Measurements from ENCODE around the gene VRTN.

The VRTN gene

DNA sequence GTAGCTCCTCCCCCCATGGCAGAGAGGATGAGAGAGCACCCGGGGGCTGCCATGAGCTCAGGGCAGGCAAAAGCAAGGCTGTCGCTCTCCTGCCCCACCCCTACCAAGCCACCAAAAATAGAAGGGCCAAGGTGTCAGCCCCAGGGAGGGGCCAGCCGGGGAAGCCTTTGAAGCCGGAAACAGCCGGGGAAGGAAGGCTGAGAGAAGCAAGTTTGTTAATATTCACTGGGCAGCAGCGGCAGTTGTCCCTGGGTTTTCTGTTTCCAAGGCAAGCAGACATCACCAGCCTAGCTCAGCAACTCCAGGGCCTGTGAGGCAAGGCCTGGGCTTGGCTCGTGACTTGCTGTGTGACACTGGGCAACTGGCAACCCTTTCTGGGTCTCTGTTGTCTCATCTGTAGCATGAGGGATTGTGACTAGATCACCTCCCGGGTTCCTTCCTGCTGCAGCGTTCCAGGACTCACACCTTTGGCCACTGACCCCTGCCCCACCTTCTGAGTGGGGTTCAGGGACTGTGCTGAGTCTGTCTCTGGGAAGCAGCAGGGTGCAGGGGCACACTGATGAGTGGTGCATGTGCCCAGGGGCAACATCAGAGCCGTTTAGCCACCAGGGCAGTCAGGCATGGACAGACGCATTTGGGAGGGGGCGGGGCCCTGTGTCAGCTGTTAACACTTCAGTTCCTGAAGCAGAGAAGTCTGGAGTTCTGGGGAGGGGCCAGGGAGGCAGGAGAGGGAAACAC is 53.4 kb downstream of the VRTN start:
- TF ChIP-seq, protein P1, sequence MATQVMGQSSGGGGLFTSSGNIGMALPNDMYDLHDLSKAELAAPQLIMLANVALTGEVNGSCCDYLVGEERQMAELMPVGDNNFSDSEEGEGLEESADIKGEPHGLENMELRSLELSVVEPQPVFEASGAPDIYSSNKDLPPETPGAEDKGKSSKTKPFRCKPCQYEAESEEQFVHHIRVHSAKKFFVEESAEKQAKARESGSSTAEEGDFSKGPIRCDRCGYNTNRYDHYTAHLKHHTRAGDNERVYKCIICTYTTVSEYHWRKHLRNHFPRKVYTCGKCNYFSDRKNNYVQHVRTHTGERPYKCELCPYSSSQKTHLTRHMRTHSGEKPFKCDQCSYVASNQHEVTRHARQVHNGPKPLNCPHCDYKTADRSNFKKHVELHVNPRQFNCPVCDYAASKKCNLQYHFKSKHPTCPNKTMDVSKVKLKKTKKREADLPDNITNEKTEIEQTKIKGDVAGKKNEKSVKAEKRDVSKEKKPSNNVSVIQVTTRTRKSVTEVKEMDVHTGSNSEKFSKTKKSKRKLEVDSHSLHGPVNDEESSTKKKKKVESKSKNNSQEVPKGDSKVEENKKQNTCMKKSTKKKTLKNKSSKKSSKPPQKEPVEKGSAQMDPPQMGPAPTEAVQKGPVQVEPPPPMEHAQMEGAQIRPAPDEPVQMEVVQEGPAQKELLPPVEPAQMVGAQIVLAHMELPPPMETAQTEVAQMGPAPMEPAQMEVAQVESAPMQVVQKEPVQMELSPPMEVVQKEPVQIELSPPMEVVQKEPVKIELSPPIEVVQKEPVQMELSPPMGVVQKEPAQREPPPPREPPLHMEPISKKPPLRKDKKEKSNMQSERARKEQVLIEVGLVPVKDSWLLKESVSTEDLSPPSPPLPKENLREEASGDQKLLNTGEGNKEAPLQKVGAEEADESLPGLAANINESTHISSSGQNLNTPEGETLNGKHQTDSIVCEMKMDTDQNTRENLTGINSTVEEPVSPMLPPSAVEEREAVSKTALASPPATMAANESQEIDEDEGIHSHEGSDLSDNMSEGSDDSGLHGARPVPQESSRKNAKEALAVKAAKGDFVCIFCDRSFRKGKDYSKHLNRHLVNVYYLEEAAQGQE (IDR thresholded peaks at IDR 0.05; ENCODE audit: insufficient read depth in 1 of 2, low read depth in 2 of 2, low read length in 2 of 2), result no peak
- TF ChIP-seq POLR2AphosphoS5 (IDR thresholded peaks at IDR 0.05; ENCODE audit: low read depth, low read length) (no peak), TAF1 (IDR thresholded peaks at IDR 0.05; ENCODE audit: borderline replicate concordance, insufficient read depth, low read length) (no peak), SIN3A (IDR thresholded peaks at IDR 0.05; ENCODE audit: borderline replicate concordance, insufficient read depth, low read length) (no peak), FOXP2 (optimal IDR thresholded peaks at IDR 0.05; ENCODE audit: borderline replicate concordance, extremely low read depth, extremely low read length, insufficient read depth) (no peak)

DNA sequence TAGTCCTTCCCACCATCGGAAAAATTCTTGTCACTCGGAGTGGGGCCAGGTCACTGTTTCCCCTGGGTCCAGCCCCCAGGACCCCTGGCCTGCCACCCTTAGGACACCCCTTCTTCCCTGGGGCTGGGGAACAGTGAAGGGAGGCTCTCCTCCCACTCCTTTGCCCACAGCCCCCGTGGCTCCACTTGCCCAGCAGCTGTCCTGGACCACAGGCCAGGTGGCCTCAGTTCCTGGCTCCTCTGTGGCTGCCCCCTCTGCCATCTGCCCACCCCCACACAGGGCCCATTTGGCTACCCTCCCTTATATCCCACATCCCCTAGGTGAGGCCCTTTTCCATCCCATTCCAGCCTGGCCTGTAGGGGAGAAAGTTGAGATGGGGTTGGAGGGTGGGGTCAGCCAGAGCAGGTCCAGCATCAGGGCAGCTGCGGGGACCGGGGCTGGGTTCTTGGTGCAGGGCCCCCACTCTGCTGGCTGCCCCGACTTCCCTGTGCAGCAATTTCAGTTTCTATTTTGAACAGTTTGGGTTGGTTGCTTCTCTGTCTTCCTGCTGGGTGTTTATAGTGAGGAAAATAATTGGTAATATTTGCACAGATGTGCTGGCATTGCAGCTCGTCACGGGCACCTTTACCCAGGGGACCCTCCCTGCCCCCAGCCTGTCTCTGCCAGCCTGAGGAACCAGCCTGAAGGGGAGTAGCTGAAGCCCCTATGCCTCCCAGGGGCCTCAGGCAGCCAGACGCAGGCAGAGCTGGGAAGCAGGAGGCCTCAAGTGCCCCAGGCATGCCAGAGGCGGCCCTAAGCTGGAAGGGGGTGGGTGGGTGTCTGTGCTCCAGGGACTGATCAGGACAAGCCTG is 54.4 kb downstream of the VRTN start:
- TF ChIP-seq, protein P1 (IDR thresholded peaks at IDR 0.05; ENCODE audit: insufficient read depth in 1 of 2, low read depth in 2 of 2, low read length in 2 of 2), result no peak
- TF ChIP-seq FOXP2 (optimal IDR thresholded peaks at IDR 0.05; ENCODE audit: borderline replicate concordance, extremely low read depth, extremely low read length, insufficient read depth), result no peak
- no peak for TF ChIP-seq SIN3A (IDR thresholded peaks at IDR 0.05; ENCODE audit: borderline replicate concordance, insufficient read depth, low read length)
- no peak for TF ChIP-seq TAF1 (IDR thresholded peaks at IDR 0.05; ENCODE audit: borderline replicate concordance, insufficient read depth, low read length)
- TF ChIP-seq POLR2AphosphoS5 (IDR thresholded peaks at IDR 0.05; ENCODE audit: low read depth, low read length), result no peak

DNA sequence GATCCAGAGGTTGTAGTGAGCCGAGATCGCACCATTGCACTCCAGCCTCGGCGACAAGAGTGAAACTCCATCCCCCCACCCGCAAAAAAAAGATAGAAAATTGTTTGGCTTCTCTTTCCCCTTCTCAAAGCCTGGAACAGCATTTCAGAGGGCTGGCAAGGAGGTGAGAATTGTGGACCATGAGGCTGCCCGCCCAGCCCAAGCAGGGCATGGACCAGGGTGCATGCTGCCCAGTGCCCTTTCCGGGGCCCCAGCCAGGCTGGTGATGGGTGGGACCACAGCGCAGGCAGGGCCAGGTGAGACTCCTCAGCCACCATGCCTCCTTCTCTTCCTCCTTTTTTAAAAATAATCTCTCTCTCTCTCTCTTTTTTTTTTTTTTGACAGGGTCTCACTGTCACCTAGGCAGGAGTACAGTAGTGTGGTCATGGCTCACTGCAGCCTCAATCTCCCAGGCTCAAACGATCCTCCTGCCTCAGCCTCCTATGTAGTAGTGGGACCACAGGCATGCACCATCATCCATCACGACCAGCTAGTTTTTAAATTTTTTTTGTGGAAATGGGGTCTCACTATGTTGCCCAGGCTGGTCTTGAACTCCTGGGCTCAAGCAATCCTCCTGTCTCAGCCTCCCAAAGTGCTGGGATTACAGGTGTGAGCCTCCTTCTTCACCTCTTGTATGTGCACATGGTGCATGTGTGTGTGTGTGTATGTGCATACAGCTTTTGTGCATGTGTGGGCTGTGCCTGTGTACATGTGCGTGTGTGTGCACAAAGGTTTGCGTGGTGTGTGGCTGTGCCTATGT is 55.5 kb downstream of the VRTN start:
- TF ChIP-seq SIN3A (IDR thresholded peaks at IDR 0.05; ENCODE audit: borderline replicate concordance, insufficient read depth, low read length), result no peak
- no peak for TF ChIP-seq POLR2AphosphoS5 (IDR thresholded peaks at IDR 0.05; ENCODE audit: low read depth, low read length)
- TF ChIP-seq, protein P1 (IDR thresholded peaks at IDR 0.05; ENCODE audit: insufficient read depth in 1 of 2, low read depth in 2 of 2, low read length in 2 of 2), result no peak
- no peak for TF ChIP-seq TAF1 (IDR thresholded peaks at IDR 0.05; ENCODE audit: borderline replicate concordance, insufficient read depth, low read length)
- TF ChIP-seq FOXP2 (optimal IDR thresholded peaks at IDR 0.05; ENCODE audit: borderline replicate concordance, extremely low read depth, extremely low read length, insufficient read depth), result no peak

DNA sequence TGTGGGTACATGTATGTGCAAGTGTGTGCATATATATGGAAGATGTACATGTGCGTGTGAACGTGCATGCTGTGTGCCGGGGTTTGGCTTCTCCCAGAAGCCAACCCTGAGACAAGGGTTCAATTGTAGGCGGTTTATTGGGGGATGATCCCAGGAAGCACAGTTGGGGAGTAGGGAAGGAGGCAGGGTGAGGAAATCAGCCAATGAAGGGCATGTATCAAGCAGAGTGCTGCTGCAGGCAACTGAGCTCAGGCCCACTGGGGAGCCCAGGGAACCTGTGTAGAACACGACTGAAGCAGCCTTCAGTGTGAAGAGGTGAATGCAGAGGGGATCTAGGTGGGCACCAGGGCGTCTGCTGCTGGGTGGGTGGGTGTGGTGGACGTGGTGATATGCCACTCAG is 56.2 kb downstream of the VRTN start:
- no peak for TF ChIP-seq FOXP2 (optimal IDR thresholded peaks at IDR 0.05; ENCODE audit: borderline replicate concordance, extremely low read depth, extremely low read length, insufficient read depth)

DNA sequence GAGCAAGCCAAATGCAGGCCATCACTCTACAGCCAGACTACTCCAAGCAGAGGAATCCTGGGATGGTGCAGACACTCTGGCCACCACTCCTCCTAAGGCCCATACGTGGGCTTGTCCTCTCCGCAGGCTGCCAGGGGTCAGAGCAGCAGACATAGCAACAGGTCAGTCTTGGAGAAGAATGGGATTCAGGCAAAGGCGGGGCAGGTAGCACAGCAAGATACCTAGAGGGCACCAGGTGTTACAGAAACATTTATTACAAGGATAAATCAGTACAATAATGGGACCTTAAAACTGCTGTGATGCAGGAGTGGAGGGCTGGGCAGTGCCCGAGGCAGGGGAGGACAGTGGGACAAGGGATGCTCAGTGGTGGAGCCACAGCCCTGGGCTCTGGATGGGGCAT is 57.4 kb downstream of the VRTN start:
- no peak for TF ChIP-seq SIN3A (IDR thresholded peaks at IDR 0.05; ENCODE audit: borderline replicate concordance, insufficient read depth, low read length)
- TF ChIP-seq, protein P1 (IDR thresholded peaks at IDR 0.05; ENCODE audit: insufficient read depth in 1 of 2, low read depth in 2 of 2, low read length in 2 of 2), result no peak
- no peak for TF ChIP-seq POLR2AphosphoS5 (IDR thresholded peaks at IDR 0.05; ENCODE audit: low read depth, low read length)
- no peak for TF ChIP-seq FOXP2 (optimal IDR thresholded peaks at IDR 0.05; ENCODE audit: borderline replicate concordance, extremely low read depth, extremely low read length, insufficient read depth)
- no peak for TF ChIP-seq TAF1 (IDR thresholded peaks at IDR 0.05; ENCODE audit: borderline replicate concordance, insufficient read depth, low read length)

Data from PFSK-1 (cell line).